HG02678 (cell line): Measurements from ENCODE around the gene ZDHHC22.
"Not testable (repeated sequence)": the region's sequence is repeated elsewhere in the genome, so short reads cannot be mapped to it uniquely, and the experiment has no call there.

Experiments used
- ATAC-seq: cut with Tn5 transposase; IDR thresholded peaks from one replicate; pipeline ENCODE4 v1.9.1; 2021; ENCODE audit warnings: mild to moderate bottlenecking, moderate library complexity; ENCODE audit not compliant: unreplicated experiment

The ZDHHC22 gene

GRCh38 chr14:77141214-77142004, at the start of gene ZDHHC22:
ZDHHC22 (minus strand) TSS chr14:77141791; CDS start chr14:77139738, 2,053 bp downstream.
- no peak for ATAC-seq

GRCh38 chr14:77190977-77191376, 49.4 kb upstream of the ZDHHC22 start:
- no peak for ATAC-seq

GRCh38 chr14:77189479-77189878, 47.9 kb upstream of the ZDHHC22 start:
- ATAC-seq, result no peak

- no peak for ATAC-seq
Measured at GRCh38 chr14:77187649-77188012, 46.0 kb upstream of the ZDHHC22 start.

GRCh38 chr14:77186911-77187648, 45.5 kb upstream of the ZDHHC22 start:
- no peak for ATAC-seq

GRCh38 chr14:77185093-77185465, 43.5 kb upstream of the ZDHHC22 start:
- ATAC-seq, result no peak

- no peak for ATAC-seq
Measured at GRCh38 chr14:77184396-77185092, 43.0 kb upstream of the ZDHHC22 start.

GRCh38 chr14:77183896-77184295, 42.3 kb upstream of the ZDHHC22 start:
- ATAC-seq, result no peak

GRCh38 chr14:77181603-77182437, 40.2 kb upstream of the ZDHHC22 start, which contains the start of gene TMEM63C:
TMEM63C (plus strand) TSS chr14:77181798; CDS start chr14:77218814, 37,016 bp downstream.
- peak; percentile 73 for ATAC-seq

GRCh38 chr14:77180726-77181602, 39.4 kb upstream of the ZDHHC22 start:
- ATAC-seq, result peak; percentile 15

- no peak for ATAC-seq
Measured at GRCh38 chr14:77178656-77179055, 37.1 kb upstream of the ZDHHC22 start.

- no peak for ATAC-seq
Measured at GRCh38 chr14:77177702-77178101, 36.1 kb upstream of the ZDHHC22 start.

- no peak for ATAC-seq
Measured at GRCh38 chr14:77175843-77176242, 34.3 kb upstream of the ZDHHC22 start.

- not testable (repeated sequence) for ATAC-seq
Measured at GRCh38 chr14:77173911-77174617, 32.5 kb upstream of the ZDHHC22 start.

GRCh38 chr14:77172916-77173315, 31.3 kb upstream of the ZDHHC22 start:
- ATAC-seq, result no peak

GRCh38 chr14:77170045-77170444, 28.5 kb upstream of the ZDHHC22 start:
- ATAC-seq, result no peak

GRCh38 chr14:77161011-77161410, 19.4 kb upstream of the ZDHHC22 start:
- no peak for ATAC-seq

GRCh38 chr14:77158882-77159255, 17.3 kb upstream of the ZDHHC22 start:
- no peak for ATAC-seq
